PC-9 (cell line): ENCODE data around the gene DPP4. TPM values are rescaled to one million over a fixed set of nuclear protein-coding genes. Genes with fewer than 3 reads are reported as not detected.

Experiments
- BruUV-seq: library from RNA; stranded (reverse); fragments of 400-500 nt; replicated peaks from 2 replicates; lab custom pipeline; 2021; lab: Mats Ljungman, UMichigan
- CTCF ChIA-PET: fragments of 300-600 bp; sonication (Branson Sonifier 250); formaldehyde crosslinking; loops from one replicate; lab custom pipeline; 2022; ENCODE audit warnings: antibody characterized with exemption; lab: Charles Lee
- POLR2A ChIA-PET: fragments of 300-600 bp; sonication (Branson Sonifier 250); formaldehyde crosslinking; loops from one replicate; lab custom pipeline; 2022; ENCODE audit warnings: antibody characterized with exemption; ENCODE audit not compliant: unreplicated experiment; lab: Charles Lee
- DNase-seq, 2 experiments: peaks; one replicate each; pipeline versions ENCODE4 v3.0.0 to v3.0.0-alpha.2; 2015 to 2022; ENCODE audit warnings: mixed read lengths in 1 of 2
- H2AFZ ChIP-seq: fragments of 200-600 bp; sonication (generic); 2 replicates; pipeline ENCODE4 v1.8.1; 2017; ENCODE audit warnings: antibody characterized with exemption
- H3F3A ChIP-seq: fragments of 200-600 bp; sonication (generic); 2 replicates; pipeline ENCODE4 v1.8.1; 2017; ENCODE audit warnings: antibody characterized with exemption, mild to moderate bottlenecking, low read depth; ENCODE audit not compliant: insufficient read depth
- H3K27ac ChIP-seq: fragments of 200-600 bp; sonication (generic); 2 replicates; pipeline ENCODE4 v1.6.1; 2016; ENCODE audit warnings: mixed run types
- H3K27me3 ChIP-seq: fragments of 200-600 bp; sonication (generic); 2 replicates; pipeline ENCODE4 v1.6.1; 2016; ENCODE audit warnings: low read depth, mixed run types; ENCODE audit not compliant: insufficient read depth
- H3K36me3 ChIP-seq: fragments of 200-600 bp; sonication (generic); 2 replicates; pipeline ENCODE4 v1.6.1; 2016; ENCODE audit warnings: low read depth, mixed run types
- H3K4me1 ChIP-seq: fragments of 200-600 bp; sonication (generic); replicated peaks from 2 replicates; pipeline ENCODE4 v1.6.1; 2016; ENCODE audit warnings: mixed run types; ENCODE audit not compliant: insufficient read depth
- H3K4me2 ChIP-seq: fragments of 200-600 bp; sonication (generic); 2 replicates; pipeline ENCODE4 v1.6.1; 2017; ENCODE audit warnings: mixed run types
- H3K4me3 ChIP-seq: fragments of 200-600 bp; sonication (generic); 2 replicates; pipeline ENCODE4 v1.6.1; 2016; ENCODE audit warnings: mixed run types
- H3K79me2 ChIP-seq: fragments of 200-600 bp; sonication (generic); 2 replicates; pipeline ENCODE4 v1.6.1; 2017; ENCODE audit warnings: low read depth, mixed run types
- H3K9me2 ChIP-seq: fragments of 200-600 bp; sonication (generic); 2 replicates; pipeline ENCODE4 v1.8.1; 2017; ENCODE audit warnings: mild to moderate bottlenecking; ENCODE audit not compliant: insufficient read depth
- H3K9me3 ChIP-seq: fragments of 200-600 bp; sonication (generic); 2 replicates; pipeline ENCODE4 v1.8.1; 2016; ENCODE audit warnings: low read depth; ENCODE audit not compliant: insufficient read depth
- H4K20me1 ChIP-seq: fragments of 200-600 bp; sonication (generic); 2 replicates; pipeline ENCODE4 v1.8.1; 2017; ENCODE audit not compliant: insufficient read depth
- CTCF ChIP-seq: fragments of 200-600 bp; sonication (generic); conservative IDR thresholded peaks from 2 replicates; pipeline ENCODE4 v1.6.1; 2017; ENCODE audit warnings: mixed run types, antibody characterized with exemption, mild to moderate bottlenecking, moderate library complexity
- EZH2 ChIP-seq: fragments of 200-600 bp; sonication (generic); IDR thresholded peaks from 2 replicates; pipeline ENCODE4 v1.8.0; 2017; ENCODE audit warnings: antibody characterized with exemption, low read depth
- intact Hi-C: fragments of 100-400 bp; cut with micrococcal nuclease; formaldehyde crosslinking; loops from one replicate; pipeline ENCODE4 v1.10.0; 2022; ENCODE audit not compliant: unreplicated experiment
- total RNA-seq: library from RNA; stranded (reverse); gene quantifications from 2 replicates; pipeline ENCODE4 v1.2.3, GENCODE V29; 2021

The DPP4 gene
- total RNA-seq, 1 experiment from 2014 or later: 0.35 TPM

GRCh38 chr2:161998857-161999256 is 75.2 kb downstream of the DPP4 start:
- no peak overlapping the region for H2AFZ ChIP-seq
- BruUV-seq: no TSS peak
- no peaks in the 10 kb centered on the region for H4K20me1 ChIP-seq
- ChIA-PET CTCF (no interaction called here), POLR2A (no interaction called here)
- H3F3A ChIP-seq: no peaks in the 10 kb centered on the region
- H3K9me2 ChIP-seq: no peaks in the 10 kb centered on the region
- H3K4me3 ChIP-seq: no peak overlapping the region
- no peaks in the 10 kb centered on the region for H3K36me3 ChIP-seq
- no peaks in the 10 kb centered on the region for H3K27me3 ChIP-seq
- no peaks in the 10 kb centered on the region for H3K4me1 ChIP-seq
- no peaks in the 10 kb centered on the region for H3K9me3 ChIP-seq
- DNase-seq: no peak
- no peak overlapping the region for H3K27ac ChIP-seq
- no peak overlapping the region for H3K4me2 ChIP-seq
- intact Hi-C loops: no loop called here
- no peaks in the 10 kb centered on the region for H3K79me2 ChIP-seq
- no peak for TF ChIP-seq EZH2
- TF ChIP-seq CTCF: no peak

- no TSS peak for BruUV-seq
- H3K4me2 ChIP-seq: no peak overlapping the region
- no peaks in the 10 kb centered on the region for H3K79me2 ChIP-seq
- H3K36me3 ChIP-seq: no peaks in the 10 kb centered on the region
- H3K9me2 ChIP-seq: no peaks in the 10 kb centered on the region
- POLR2A ChIA-PET: no interaction called here
- no peaks in the 10 kb centered on the region for H3K9me3 ChIP-seq
- no peak overlapping the region for H2AFZ ChIP-seq
- TF ChIP-seq EZH2 (no peak), CTCF (no peak)
- H4K20me1 ChIP-seq: no peaks in the 10 kb centered on the region
- no peak overlapping the region for H3K4me3 ChIP-seq
- no peaks in the 10 kb centered on the region for H3K27me3 ChIP-seq
- no peaks in the 10 kb centered on the region for H3F3A ChIP-seq
- H3K27ac ChIP-seq: no peak overlapping the region
- intact Hi-C loops: no loop called here
- CTCF ChIA-PET: no interaction called here
- no peak for DNase-seq
- no peaks in the 10 kb centered on the region for H3K4me1 ChIP-seq
These were observed 76.0 kb downstream of the DPP4 start for GRCh38 chr2:161997916-161998471.

- H3K9me3 ChIP-seq: no peaks in the 10 kb centered on the region
- H2AFZ ChIP-seq: no peak overlapping the region
- H3K9me2 ChIP-seq: no peaks in the 10 kb centered on the region
- no peaks in the 10 kb centered on the region for H3K27me3 ChIP-seq
- no TSS peak for BruUV-seq
- TF ChIP-seq EZH2 (no peak), CTCF (no peak)
- no peak for DNase-seq
- H3K27ac ChIP-seq: no peak overlapping the region
- intact Hi-C loops: no loop called here
- POLR2A ChIA-PET: no interaction called here
- no peak overlapping the region for H3K4me2 ChIP-seq
- H3K79me2 ChIP-seq: no peaks in the 10 kb centered on the region
- no peak overlapping the region for H3K4me3 ChIP-seq
- no peaks in the 10 kb centered on the region for H3F3A ChIP-seq
- 0 out of 2 replicates have a peak, but pooled peaks cover 6% of the 10 kb centered on the region for H3K4me1 ChIP-seq
- no peaks in the 10 kb centered on the region for H4K20me1 ChIP-seq
- CTCF ChIA-PET: no interaction called here
- H3K36me3 ChIP-seq: no peaks in the 10 kb centered on the region
These were observed 78.4 kb downstream of the DPP4 start for GRCh38 chr2:161995553-161996016.
